ENCODE measurements around the gene ATG9B.

The ATG9B gene

GRCh38 chr7:151015967-151016366 lies 8.3 kb downstream of the ATG9B start:
- no peaks in the 10 kb centered on the region for H3K27me3 ChIP-seq (ENCODE audit: insufficient read depth, low read length, poor library complexity, severe bottlenecking)
- H3K9me2 ChIP-seq (replicated peaks; ENCODE audit: low read depth, low read length), result no peaks in the 10 kb centered on the region

GRCh38 chr7:151014950-151015349 lies 9.3 kb downstream of the ATG9B start:
- Histone ChIP-seq H2AFZ (ENCODE audit: low read length) (no peak overlapping the region), H3K9me2 (replicated peaks; ENCODE audit: low read depth, low read length) (no peaks in the 10 kb centered on the region)

More at GRCh38 chr7:151015967-151016366, 8.3 kb downstream of the ATG9B start:
- H3K36me3 ChIP-seq (ENCODE audit: insufficient read depth, low read length), result no peaks in the 10 kb centered on the region
- no peak for TF ChIP-seq EZH2phosphoT487 (IDR thresholded peaks at IDR 0.05; ENCODE audit: borderline replicate concordance)
- TF ChIP-seq CTCF (conservative IDR thresholded peaks at IDR 0.05; ENCODE audit: low read length), result no peak
- H3K9ac ChIP-seq (ENCODE audit: low read depth, low read length, poor library complexity, severe bottlenecking), result no peak overlapping the region
- H3F3A ChIP-seq (ENCODE audit: low read depth), result no peaks in the 10 kb centered on the region
- H3K4me3 ChIP-seq (ENCODE audit: low read length, poor library complexity, severe bottlenecking), result no peak overlapping the region
- H3K4me1 ChIP-seq (ENCODE audit: insufficient read depth, low read length, poor library complexity, severe bottlenecking), result peaks cover 31% of the 10 kb centered on the region
- no peaks in the 10 kb centered on the region for H4K20me1 ChIP-seq (ENCODE audit: insufficient read depth, low read length, poor library complexity, severe bottlenecking)
- H3K79me2 ChIP-seq (ENCODE audit: insufficient read depth, low read length), result no peaks in the 10 kb centered on the region
- no peaks in the 10 kb centered on the region for H3K9me3 ChIP-seq (ENCODE audit: insufficient read depth, low read depth, low read length)
- no peak overlapping the region for H2AFZ ChIP-seq (ENCODE audit: low read length)
- H3K4me2 ChIP-seq (ENCODE audit: low read depth, low read length, poor library complexity, severe bottlenecking), result no peak overlapping the region

GRCh38 chr7:151013733-151014497 lies 10.4 kb downstream of the ATG9B start:
- peak overlapping the region; percentile 74 for H3K9ac ChIP-seq (ENCODE audit: low read depth, low read length, poor library complexity, severe bottlenecking)

More at GRCh38 chr7:151014950-151015349, 9.3 kb downstream of the ATG9B start:
- no peaks in the 10 kb centered on the region for H3K27me3 ChIP-seq (ENCODE audit: insufficient read depth, low read length, poor library complexity, severe bottlenecking)
- no peaks in the 10 kb centered on the region for H3K36me3 ChIP-seq (ENCODE audit: insufficient read depth, low read length)
- H3K9ac ChIP-seq (ENCODE audit: low read depth, low read length, poor library complexity, severe bottlenecking), result no peak overlapping the region
- TF ChIP-seq CTCF (conservative IDR thresholded peaks at IDR 0.05; ENCODE audit: low read length) (no peak), EZH2phosphoT487 (IDR thresholded peaks at IDR 0.05; ENCODE audit: borderline replicate concordance) (no peak)
- no peaks in the 10 kb centered on the region for H3K9me3 ChIP-seq (ENCODE audit: insufficient read depth, low read depth, low read length)
- peaks cover 41% of the 10 kb centered on the region for H3K4me1 ChIP-seq (ENCODE audit: insufficient read depth, low read length, poor library complexity, severe bottlenecking)
- no peaks in the 10 kb centered on the region for H3K79me2 ChIP-seq (ENCODE audit: insufficient read depth, low read length)
- H3K4me2 ChIP-seq (ENCODE audit: low read depth, low read length, poor library complexity, severe bottlenecking), result peak overlapping the region; percentile 80
- no peaks in the 10 kb centered on the region for H3F3A ChIP-seq (ENCODE audit: low read depth)
- no peak overlapping the region for H3K4me3 ChIP-seq (ENCODE audit: low read length, poor library complexity, severe bottlenecking)
- H4K20me1 ChIP-seq (ENCODE audit: insufficient read depth, low read length, poor library complexity, severe bottlenecking), result no peaks in the 10 kb centered on the region

More at GRCh38 chr7:151013733-151014497, 10.4 kb downstream of the ATG9B start:
- peak overlapping the region; percentile 80 for H3K4me2 ChIP-seq (ENCODE audit: low read depth, low read length, poor library complexity, severe bottlenecking)
- no peaks in the 10 kb centered on the region for H3K27me3 ChIP-seq (ENCODE audit: insufficient read depth, low read length, poor library complexity, severe bottlenecking)
- TF ChIP-seq CTCF (conservative IDR thresholded peaks at IDR 0.05; ENCODE audit: low read length) (no peak), EZH2phosphoT487 (IDR thresholded peaks at IDR 0.05; ENCODE audit: borderline replicate concordance) (no peak)
- H2AFZ ChIP-seq (ENCODE audit: low read length), result peak overlapping the region; percentile 83
- peaks cover 45% of the 10 kb centered on the region for H3K4me1 ChIP-seq (ENCODE audit: insufficient read depth, low read length, poor library complexity, severe bottlenecking)
- H3K79me2 ChIP-seq (ENCODE audit: insufficient read depth, low read length), result no peaks in the 10 kb centered on the region
- no peaks in the 10 kb centered on the region for H3K9me3 ChIP-seq (ENCODE audit: insufficient read depth, low read depth, low read length)
- H3K4me3 ChIP-seq (ENCODE audit: low read length, poor library complexity, severe bottlenecking), result peak overlapping the region; percentile 71
- no peaks in the 10 kb centered on the region for H3K36me3 ChIP-seq (ENCODE audit: insufficient read depth, low read length)
- no peaks in the 10 kb centered on the region for H3K9me2 ChIP-seq (replicated peaks; ENCODE audit: low read depth, low read length)
- no peaks in the 10 kb centered on the region for H3F3A ChIP-seq (ENCODE audit: low read depth)
- no peaks in the 10 kb centered on the region for H4K20me1 ChIP-seq (ENCODE audit: insufficient read depth, low read length, poor library complexity, severe bottlenecking)
